Stimulated activated CD4-positive, alpha-beta T cell treated with anti-CD3 and anti-CD28 coated beads, Interleukin-15, amount 100 ng/mL, for 1 hour (primary cell): ENCODE results near the gene ANKMY2.

Source experiments
- DNase-seq, 2 donors: peaks; one replicate each; pipeline ENCODE4 v3.0.0-alpha.2; 2020; ENCODE audit warnings: low read depth in 1 of 2, low spot score in 1 of 2

The ANKMY2 gene

DNA sequence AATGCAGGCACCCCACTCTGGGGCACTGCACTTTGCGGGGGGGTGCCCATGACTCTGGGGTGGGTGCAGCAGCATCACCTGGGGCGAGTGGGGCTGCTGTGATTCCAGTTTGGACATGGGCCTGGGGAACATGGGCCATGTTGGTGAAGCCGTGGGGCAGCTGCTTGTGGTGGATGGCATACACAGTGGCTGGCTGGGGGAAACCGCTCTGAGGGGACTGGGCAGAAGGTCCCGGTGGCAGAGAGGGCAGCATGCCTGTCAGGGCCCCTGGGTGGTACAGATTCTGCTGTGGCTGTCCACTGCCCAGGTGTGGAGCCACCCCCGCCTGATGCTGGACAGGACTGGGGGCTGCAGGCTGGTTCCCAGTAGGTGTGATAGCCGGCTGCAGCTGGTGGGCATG lies 61.7 kb downstream of the ANKMY2 start:
- DNase-seq: no peak

- no peak for DNase-seq
Measured at GRCh38 chr7:16581286-16581685, 64.3 kb downstream of the ANKMY2 start.

DNA sequence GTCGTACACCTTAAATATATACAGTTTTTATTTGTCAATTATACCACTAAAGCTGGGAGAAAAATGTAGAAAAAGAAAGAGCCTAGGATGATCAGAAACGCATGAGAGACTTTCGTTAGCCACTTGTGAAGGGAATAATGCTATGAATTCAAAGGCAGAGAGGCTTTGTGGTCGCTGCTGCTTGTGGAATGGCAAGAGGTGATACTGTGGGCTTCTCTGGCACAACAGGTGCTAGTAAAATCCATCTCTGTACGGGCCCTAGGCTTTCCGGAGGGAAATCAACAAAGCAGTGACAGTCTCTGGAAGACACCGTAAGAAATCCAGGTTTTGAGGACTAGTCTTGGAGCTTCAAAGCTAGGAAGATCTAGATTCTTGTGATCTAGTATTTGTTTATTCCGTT lies 66.3 kb downstream of the ANKMY2 start:
- DNase-seq: no peak

- no peak for DNase-seq
Measured at GRCh38 chr7:16571941-16572340, 73.6 kb downstream of the ANKMY2 start.

GRCh38 chr7:16564909-16565426 lies 80.6 kb downstream of the ANKMY2 start:
- no peak for DNase-seq

DNA sequence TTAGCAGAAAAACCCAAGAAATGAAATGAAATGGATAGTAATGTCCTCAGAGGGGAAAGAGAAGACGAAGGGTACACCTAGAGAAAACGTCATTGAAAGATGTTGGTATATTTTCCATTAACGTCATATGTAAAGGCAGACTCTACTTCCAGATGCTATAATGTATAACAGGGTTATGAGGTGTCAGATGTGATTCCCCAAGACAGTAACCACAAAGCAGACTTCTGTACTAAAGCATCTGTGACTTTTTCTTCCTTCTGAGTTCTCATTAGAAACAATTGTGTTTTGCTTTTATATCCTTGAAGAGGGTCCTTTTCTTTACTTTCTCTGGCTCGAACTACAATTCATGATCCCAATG lies 81.6 kb downstream of the ANKMY2 start:
- DNase-seq: no peak

DNA sequence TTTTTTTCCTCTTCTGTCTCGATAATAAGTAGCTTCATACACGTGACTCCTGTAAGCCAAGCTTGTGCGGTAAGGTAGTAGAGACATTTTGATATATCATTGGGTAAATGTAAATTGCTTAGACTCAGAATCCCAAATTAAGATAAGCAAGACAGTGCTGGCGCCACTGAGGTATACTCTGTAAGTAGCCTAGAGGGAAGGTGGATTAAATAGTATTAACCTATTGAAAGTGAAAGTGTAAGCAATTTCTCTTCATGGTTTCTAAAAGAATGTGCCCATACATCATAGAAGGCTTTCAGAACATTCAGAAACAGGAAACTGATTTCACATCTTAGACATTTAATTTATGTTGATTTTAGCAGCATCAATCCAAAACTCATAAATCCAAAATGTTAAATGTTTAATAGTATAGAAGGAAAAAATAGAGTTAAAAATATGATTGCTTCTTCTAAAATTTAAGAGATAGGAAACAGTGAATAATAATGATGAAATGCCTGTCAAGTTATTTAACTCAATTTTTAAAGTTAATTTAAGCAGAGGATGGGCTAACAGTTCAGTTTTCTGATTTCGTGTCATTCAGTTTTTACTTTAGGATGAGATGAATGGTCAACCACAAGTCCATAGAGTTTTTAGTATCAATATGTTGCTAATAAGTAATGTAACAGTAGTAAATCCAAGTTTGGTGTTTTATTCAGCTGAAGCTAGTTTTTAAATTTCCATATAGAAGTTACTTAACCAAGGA lies 82.1 kb downstream of the ANKMY2 start:
- DNase-seq: no peak

- no peak for DNase-seq
Measured at GRCh38 chr7:16562456-16563220, 82.9 kb downstream of the ANKMY2 start.

DNA sequence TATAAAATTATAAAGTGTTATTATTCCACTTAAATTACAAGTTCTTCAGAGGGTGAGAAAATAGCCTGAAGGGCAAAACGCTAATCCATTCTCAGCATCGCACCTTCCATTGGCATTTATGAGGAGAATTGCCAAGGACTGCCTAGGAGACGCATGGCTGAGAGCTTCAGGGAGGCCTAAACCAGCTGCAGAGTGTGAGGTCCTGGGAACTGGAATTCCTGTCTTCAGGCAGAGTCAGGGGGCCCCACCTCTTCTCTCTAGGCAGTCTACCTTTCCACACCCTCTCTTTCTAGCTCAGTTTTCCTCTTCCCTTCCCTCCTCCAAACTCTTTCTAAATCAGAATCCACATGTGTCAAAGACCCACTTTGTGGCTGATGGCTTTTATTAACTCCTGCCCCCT lies 83.6 kb downstream of the ANKMY2 start:
- DNase-seq: no peak

- no peak for DNase-seq
Measured at GRCh38 chr7:16559497-16560179, 85.9 kb downstream of the ANKMY2 start.

DNA sequence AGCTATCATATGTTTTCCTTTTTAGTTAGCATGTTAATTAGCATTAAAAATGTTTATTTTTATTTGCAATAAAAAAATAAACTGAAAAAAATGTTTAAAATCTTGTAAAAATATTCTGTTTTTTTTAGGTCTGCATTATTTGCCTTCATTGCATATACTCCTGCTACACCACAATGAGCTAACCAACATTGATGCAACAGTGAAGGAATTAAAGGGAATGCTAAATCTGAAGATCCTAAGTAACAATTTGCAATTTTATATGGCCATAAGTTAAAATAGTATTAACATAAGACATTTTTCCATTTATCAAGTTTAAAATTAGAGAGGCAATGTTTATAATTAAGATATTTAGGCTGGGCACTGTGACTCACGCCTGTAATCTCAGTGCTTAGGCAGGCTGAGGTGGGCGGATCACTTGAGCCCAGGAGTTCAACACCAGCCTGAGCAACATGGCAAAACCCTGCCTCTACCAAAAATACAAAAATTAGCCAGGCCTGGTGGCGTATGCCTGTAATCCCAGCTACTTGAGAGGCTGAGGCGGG lies 86.7 kb downstream of the ANKMY2 start:
- no peak for DNase-seq

GRCh38 chr7:16556359-16556758 lies 89.2 kb downstream of the ANKMY2 start:
- no peak for DNase-seq

DNA sequence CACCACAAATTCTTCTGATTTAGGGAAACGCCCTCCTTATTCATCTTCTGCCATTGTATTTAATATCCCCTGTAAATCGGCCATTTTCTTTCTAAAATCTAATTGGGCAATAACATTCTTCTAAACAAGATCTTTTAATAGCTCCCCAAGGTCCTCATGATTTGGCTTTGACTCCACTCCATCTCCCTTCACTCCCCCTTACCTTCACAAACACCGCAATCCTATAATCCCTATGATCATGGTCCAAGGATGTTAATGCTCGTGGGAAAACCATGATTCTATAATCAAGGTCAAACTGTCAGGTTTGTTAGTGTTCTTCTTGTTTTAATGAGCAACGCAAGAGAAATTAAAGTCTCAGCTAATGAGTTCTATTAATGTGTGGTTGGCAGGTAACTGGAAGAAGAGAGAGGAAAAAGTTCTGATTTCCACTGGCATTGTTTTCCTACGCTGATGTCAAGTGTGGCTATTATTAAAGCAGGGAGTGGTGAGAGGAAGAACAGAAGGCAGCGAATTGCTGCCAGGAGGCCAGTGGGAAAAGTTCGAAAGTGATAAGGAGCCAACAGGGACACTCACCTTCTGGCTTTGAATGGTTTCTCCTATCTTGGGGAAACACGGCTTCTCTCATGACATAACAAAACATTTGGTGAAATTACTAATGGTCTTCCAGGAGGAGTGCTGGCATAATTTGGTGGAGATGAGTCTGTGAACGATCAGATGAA lies 90.9 kb downstream of the ANKMY2 start:
- DNase-seq: no peak

DNA sequence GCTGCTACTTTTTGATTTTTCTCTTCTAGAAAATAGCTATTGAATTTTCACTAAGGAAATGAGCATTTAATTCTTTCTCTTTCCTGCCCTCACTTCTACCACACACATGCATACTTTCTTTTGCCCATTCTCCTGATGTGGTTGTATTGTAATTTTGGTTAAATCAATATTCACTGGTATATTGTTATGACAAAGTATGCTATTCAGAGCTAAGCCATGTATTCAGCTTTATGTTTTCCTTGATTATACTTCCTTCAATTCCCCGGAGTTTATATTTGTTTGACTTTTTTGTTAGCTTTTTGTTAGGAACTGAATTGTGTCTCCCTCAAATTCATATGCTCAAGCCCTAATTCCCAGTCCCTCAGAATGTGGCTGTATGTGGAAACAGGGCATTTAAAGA lies 94.9 kb downstream of the ANKMY2 start:
- DNase-seq: no peak
